Activated naive CD4-positive, alpha-beta T cell treated with anti-CD3 and anti-CD28 coated beads, Interleukin-2, amount 50 U/mL, for 72 hours (primary cell): ENCODE data around the gene EEIG1. TPM values are rescaled to one million over a fixed set of nuclear protein-coding genes. Genes with fewer than 3 reads are reported as not detected.

ENCODE experiments used
- ATAC-seq, 2 donors: fragments of 150-1000 bp; cut with Tn5 transposase; 2 replicates each; pipeline ENCODE4 v1.10.0; 2021; ENCODE audit warnings: mild to moderate bottlenecking in 2 of 2, moderate library complexity in 2 of 2
- DNase-seq, 2 donors: peaks; one replicate each; pipeline ENCODE4 v3.0.0; 2021 to 2022; ENCODE audit warnings: low spot score in 2 of 2
- H3K27ac Mint-ChIP-seq, 2 donors: one replicate each; pipeline ENCODE4 v1.8.0; 2022; ENCODE audit warnings: mild to moderate bottlenecking in 2 of 2, mixed read lengths in 2 of 2
- H3K36me3 Mint-ChIP-seq, 2 donors: one replicate each; pipeline ENCODE4 v1.8.0; 2022; ENCODE audit warnings: mixed read lengths in 2 of 2
- H3K9me3 Mint-ChIP-seq, 2 donors: one replicate each; pipeline ENCODE4 v1.8.0; 2022; ENCODE audit warnings: mixed read lengths in 2 of 2
- total RNA-seq, 2 donors: library from RNA; stranded (reverse); gene quantifications; one replicate each; pipeline ENCODE4 v1.2.3, GENCODE V29; 2022

Gene EEIG1
- total RNA-seq, 2 donors from 2014 or later: 63.1 to 96.5 TPM

GRCh38 chr9:127981559-127982121 lies 851 bp upstream of the EEIG1 start:
- peak in 1 of 2 donors; percentile 33 for ATAC-seq
- H3K36me3 Mint-ChIP-seq: peaks cover 18 to 23% of the 10 kb centered on the region in 2 donors
- no peak for DNase-seq
- H3K9me3 Mint-ChIP-seq: no peaks in the 10 kb centered on the region
- peak overlapping the region; percentile 84 to 91 for H3K27ac Mint-ChIP-seq

DNA sequence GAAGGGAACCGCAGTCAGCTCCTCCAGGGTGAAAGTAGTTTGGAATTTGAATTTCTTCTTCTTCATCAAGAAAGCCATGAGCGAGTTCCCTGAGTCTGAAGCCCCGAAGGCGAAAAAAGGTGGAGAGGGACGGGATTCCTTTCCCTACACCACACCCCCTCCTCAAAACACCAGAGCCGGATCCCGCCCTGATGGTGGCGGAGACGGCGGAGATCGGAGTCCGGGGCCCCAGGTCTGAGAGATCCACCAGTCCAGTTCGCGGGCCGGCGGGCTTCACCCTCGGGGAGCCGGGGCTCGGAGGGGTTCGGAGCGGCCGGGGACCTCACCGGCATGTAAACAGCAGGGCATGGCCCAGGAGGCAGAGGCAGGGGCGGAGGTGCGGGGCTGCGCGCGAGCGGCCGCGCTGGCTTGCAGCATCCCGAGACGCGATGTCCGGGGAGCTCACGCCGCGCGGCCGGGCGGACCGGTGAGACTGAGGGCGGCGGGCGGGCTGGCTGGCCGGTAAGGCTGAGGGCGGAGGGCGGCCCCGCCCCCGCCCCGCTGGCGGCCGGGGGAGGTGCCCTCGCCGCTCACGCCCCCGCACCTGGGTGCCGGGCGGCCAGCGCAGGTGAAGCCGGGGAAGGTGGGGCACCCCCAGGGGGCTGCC lies 606 bp downstream of the EEIG1 start:
- peaks cover 33 to 37% of the 10 kb centered on the region in 2 donors for H3K36me3 Mint-ChIP-seq
- DNase-seq (peak in 1 of 2 donors; percentile 80), ATAC-seq (peak; percentile 9 to 20)
- no peaks in the 10 kb centered on the region for H3K9me3 Mint-ChIP-seq
- H3K27ac Mint-ChIP-seq: peak overlapping the region; percentile 93 to 94

DNA sequence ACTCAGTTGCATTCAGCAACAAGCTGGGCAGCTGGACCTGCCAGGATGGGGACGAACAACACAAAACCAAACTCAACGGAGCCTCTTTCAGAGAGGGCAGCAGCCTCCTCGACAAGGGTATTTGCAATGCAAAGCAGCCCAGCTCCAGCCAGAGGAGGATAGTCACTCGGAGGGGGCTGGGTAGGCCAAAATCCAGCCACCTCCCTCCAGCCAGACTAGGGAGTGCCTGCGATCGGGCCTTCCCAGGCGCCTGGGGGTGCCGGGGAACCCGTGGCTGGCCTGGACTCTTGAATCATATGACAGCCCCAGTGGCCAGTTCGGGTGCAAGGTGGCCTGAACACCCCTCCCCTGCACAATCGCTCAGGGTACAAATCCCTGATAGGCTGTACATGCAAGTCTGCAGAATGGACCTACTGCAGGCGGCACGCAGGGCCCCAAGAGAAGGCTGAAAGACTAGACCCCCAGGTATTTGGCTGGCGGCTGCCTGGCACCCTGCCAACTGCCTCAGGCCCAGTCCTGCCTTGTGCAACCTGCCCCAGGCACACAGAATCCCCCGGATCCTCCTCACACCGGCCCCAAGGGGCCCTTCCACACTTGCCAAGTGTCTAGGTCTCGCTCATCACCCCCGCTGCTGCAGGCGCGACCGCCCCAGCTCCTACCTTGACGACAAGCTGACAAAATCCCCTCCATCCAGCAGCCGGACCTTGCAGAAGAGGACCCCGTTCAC lies 1.3 kb downstream of the EEIG1 start:
- peaks cover 37 to 39% of the 10 kb centered on the region in 2 donors for H3K36me3 Mint-ChIP-seq
- peak overlapping the region; percentile 93 to 94 for H3K27ac Mint-ChIP-seq
- DNase-seq: peak in 1 of 2 donors; percentile 40
- no peak for ATAC-seq
- H3K9me3 Mint-ChIP-seq: no peaks in the 10 kb centered on the region

- ATAC-seq: no peak
- no peak for DNase-seq
- Mint-ChIP-seq H3K27ac (peak overlapping the region; percentile 93 to 94), H3K36me3 (peaks cover 36 to 42% of the 10 kb centered on the region in 2 donors), H3K9me3 (no peaks in the 10 kb centered on the region)
Observed at GRCh38 chr9:127979015-127979332, 1.8 kb downstream of the EEIG1 start.

DNA sequence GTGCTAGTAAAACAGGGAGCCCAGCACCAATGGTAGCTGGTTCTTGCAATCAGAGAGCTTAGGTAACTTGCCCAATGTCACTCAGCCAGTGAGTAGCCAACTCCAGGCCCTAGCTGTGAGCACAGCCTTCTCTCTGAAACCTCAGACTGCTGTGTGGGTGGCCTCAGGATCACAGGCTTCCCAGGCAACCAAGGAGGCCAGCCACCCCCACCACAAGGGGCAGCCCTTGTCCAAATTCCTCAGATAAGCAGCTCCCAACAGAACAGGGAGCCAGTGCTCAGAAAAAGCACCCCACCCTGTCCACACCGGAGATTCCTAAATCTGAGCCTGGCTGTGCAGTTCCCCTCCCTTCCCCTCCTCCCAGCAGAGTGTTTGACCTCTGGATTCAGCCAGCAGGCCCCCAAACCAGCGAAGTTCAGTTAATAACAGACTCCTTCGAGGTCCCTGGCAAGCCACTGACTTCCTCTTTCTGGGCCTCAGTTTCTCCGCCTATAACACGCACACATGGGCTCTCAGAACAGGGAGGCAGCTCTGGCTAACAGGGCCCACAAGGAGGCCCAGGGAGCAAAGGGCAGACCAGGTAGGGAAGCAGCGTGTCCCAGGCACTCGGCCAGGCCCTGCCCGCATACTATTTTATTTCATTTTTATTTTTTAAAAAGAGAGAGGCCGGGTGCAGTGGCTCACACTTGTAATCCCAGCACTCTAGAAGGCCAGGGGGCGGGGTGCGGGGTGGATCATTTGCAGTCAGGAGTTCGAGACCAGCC lies 2.7 kb downstream of the EEIG1 start:
- H3K27ac Mint-ChIP-seq: peak overlapping the region; percentile 93 to 94
- no peaks in the 10 kb centered on the region for H3K9me3 Mint-ChIP-seq
- DNase-seq (peak in 1 of 2 donors; percentile 23), ATAC-seq (peak in 1 of 2 donors; percentile 31)
- peaks cover 33 to 42% of the 10 kb centered on the region in 2 donors for H3K36me3 Mint-ChIP-seq

GRCh38 chr9:127977009-127977883 lies 3.5 kb downstream of the EEIG1 start:
- peak in 1 of 2 donors; percentile 2 for ATAC-seq
- peak overlapping the region; percentile 93 to 94 for H3K27ac Mint-ChIP-seq
- peaks cover 33 to 42% of the 10 kb centered on the region in 2 donors for H3K36me3 Mint-ChIP-seq
- DNase-seq: peak in 1 of 2 donors; percentile 31
- no peaks in the 10 kb centered on the region for H3K9me3 Mint-ChIP-seq

DNA sequence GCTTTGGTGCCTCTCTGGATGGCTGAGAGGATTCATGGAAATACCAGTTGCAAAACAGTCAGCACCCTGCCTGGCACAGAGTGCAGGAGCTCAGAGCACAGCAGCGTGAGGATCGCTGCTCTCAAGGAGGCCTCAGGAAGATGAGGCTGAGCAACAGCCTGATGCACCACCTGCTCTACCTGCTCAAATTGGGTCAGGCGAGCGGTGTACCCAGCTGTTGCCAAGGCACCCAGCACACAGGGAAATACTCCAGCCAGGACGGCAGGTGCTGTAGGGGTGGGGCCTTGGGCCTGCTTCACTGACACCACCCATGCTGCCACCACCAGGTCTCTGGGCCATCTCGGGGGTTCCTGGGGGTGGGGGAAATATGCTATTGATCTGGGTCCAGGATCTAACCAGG lies 4.3 kb downstream of the EEIG1 start:
- Mint-ChIP-seq H3K36me3 (peaks cover 28 to 38% of the 10 kb centered on the region in 2 donors), H3K9me3 (no peaks in the 10 kb centered on the region), H3K27ac (peak overlapping the region; percentile 94 to 95)
- ATAC-seq (no peak), DNase-seq (no peak)

GRCh38 chr9:127975376-127976315 lies 5.1 kb downstream of the EEIG1 start:
- no peak for ATAC-seq
- H3K9me3 Mint-ChIP-seq: no peaks in the 10 kb centered on the region

DNA sequence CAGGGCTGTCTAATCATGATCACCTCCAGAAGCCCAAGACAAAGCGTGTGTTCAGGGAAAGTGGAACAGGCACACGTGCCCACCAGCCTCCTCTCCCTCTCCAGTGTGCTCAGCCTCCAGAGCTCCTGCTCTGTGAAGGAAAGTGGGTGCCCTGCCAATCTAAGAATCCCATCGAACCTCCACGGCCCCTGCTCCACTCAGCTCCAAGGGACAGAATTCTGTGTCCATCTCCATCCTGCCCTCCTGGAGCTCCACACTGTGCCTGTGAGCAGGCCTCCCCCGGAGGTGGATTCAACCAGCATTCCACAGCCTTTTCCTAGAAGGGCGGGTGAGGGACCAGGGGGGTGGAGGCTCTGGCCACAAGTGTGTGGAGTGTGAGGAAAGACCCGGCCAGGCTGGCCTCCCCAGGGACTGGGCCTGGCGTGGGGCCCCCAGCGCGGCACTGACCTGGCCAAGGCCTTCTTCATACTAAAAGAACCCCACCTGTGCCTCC lies 6.0 kb downstream of the EEIG1 start:
- Mint-ChIP-seq H3K36me3 (peaks cover 25 to 34% of the 10 kb centered on the region in 2 donors), H3K27ac (peak overlapping the region; percentile 91 to 94), H3K9me3 (no peaks in the 10 kb centered on the region)
- DNase-seq (no peak), ATAC-seq (no peak)

More at GRCh38 chr9:127975376-127976315, 5.1 kb downstream of the EEIG1 start:
- H3K27ac Mint-ChIP-seq: peak overlapping the region; percentile 94 to 95
- no peak for DNase-seq
- peaks cover 28 to 38% of the 10 kb centered on the region in 2 donors for H3K36me3 Mint-ChIP-seq

GRCh38 chr9:127974001-127974768 lies 6.6 kb downstream of the EEIG1 start:
- no peak for DNase-seq
- no peaks in the 10 kb centered on the region for H3K9me3 Mint-ChIP-seq
- H3K27ac Mint-ChIP-seq: peak overlapping the region; percentile 91 to 94
- H3K36me3 Mint-ChIP-seq: peaks cover 19 to 30% of the 10 kb centered on the region in 2 donors
- no peak for ATAC-seq

- DNase-seq (peak in 1 of 2 donors; percentile 8), ATAC-seq (no peak)
- no peaks in the 10 kb centered on the region for H3K9me3 Mint-ChIP-seq
- peak overlapping the region; percentile 91 to 94 for H3K27ac Mint-ChIP-seq
- H3K36me3 Mint-ChIP-seq: peaks cover 15 to 24% of the 10 kb centered on the region in 2 donors
Observed at GRCh38 chr9:127973169-127974000, 7.4 kb downstream of the EEIG1 start.

GRCh38 chr9:127972236-127972871 lies 8.4 kb downstream of the EEIG1 start:
- DNase-seq: peak in 1 of 2 donors; percentile 21
- ATAC-seq: no peak
- Mint-ChIP-seq H3K27ac (peak overlapping the region; percentile 94 to 97), H3K9me3 (no peaks in the 10 kb centered on the region), H3K36me3 (peaks cover 15 to 24% of the 10 kb centered on the region in 2 donors)
